ENCODE measurements around the gene TMEM123. TPM values are rescaled to one million over a fixed set of nuclear protein-coding genes. Genes with fewer than 3 reads are reported as not detected.

The TMEM123 gene
- total and polyA plus RNA-seq, 2 donors (not counting 3 experiments of a cell fraction or from before 2014, with no cell fraction given) = 201 to 257 TPM

GRCh38 chr11:102382384-102382783 is 70.2 kb downstream of the TMEM123 start:
- no peaks in the 10 kb centered on the region for H3K9me1 ChIP-seq (replicated peaks; ENCODE audit: control insufficient read depth, extremely low read depth, insufficient read depth, low read length)
- H3K9ac ChIP-seq (replicated peaks; ENCODE audit: extremely low read depth, insufficient read depth, low read length) = no peak overlapping the region
- H4K20me1 ChIP-seq (replicated peaks; ENCODE audit: control insufficient read depth, extremely low read depth, insufficient read depth, low read length) = no peaks in the 10 kb centered on the region
- no peak overlapping the region for H2AFZ ChIP-seq (ENCODE audit: low read depth, low read length)
- H3K36me3 ChIP-seq (ENCODE audit: control insufficient read depth in 2 of 2, extremely low read depth in 1 of 2, insufficient read depth in 2 of 2, low read length in 2 of 2) = peaks cover 2 to 8% of the 10 kb centered on the region in 2 experiments
- no peak for TF ChIP-seq POLR2A (IDR thresholded peaks at IDR 0.05; ENCODE audit: low read depth, low read length)
- peak; percentile 18 for TF ChIP-seq FOS (IDR thresholded peaks at IDR 0.05; ENCODE audit: borderline replicate concordance, insufficient read depth, low read length)
- no peak overlapping the region for H3K4me2 ChIP-seq (ENCODE audit: insufficient read depth, low read length)
- H3K27ac ChIP-seq (ENCODE audit: insufficient read depth, low read depth, low read length) = no peak overlapping the region
- H3K4me3 ChIP-seq (replicated peaks in 1 of 3; ENCODE audit: insufficient read depth in 1 of 3, low read depth in 1 of 3, low read length in 3 of 3) = no peak overlapping the region
- DNase-seq (ENCODE audit: low read depth, low spot score) = peak; percentile 80
- peaks cover 1% of the 10 kb centered on the region for H3K79me2 ChIP-seq (ENCODE audit: control insufficient read depth, insufficient read depth, low read length)
- dilution Hi-C loops (cut with MboI; ENCODE audit: extremely low pct_ligation_motif_present, low sequenced_read_pairs) = no loop called here
- POLR2A ChIA-PET = no interaction called here
- CTCF ChIA-PET = interaction anchor here (0.6 to 2.0 kb wide), 4 partner anchors 8 to 40 kb away, joined by 3 to 15 read pairs (median 5); no protein-coding TSS in a partner anchor
- no peaks in the 10 kb centered on the region for H3K9me3 ChIP-seq (replicated peaks; ENCODE audit: control insufficient read depth, insufficient read depth, low read length)
- peak; percentile 38 for FAIRE-seq
- intact Hi-C loops (cut with micrococcal nuclease) = no loop called here
- H3K4me1 ChIP-seq (ENCODE audit: control insufficient read depth, extremely low read depth, insufficient read depth, low read length) = peaks cover 41% of the 10 kb centered on the region
- BruUV-seq (replicated peaks) = no TSS peak
- no peaks in the 10 kb centered on the region for H3K27me3 ChIP-seq (ENCODE audit: control insufficient read depth in 2 of 2, insufficient read depth in 2 of 2, low read length in 2 of 2)

- dilution Hi-C loops (cut with MboI; ENCODE audit: extremely low pct_ligation_motif_present, low sequenced_read_pairs) = no loop called here
- TF ChIP-seq GATA2 (IDR thresholded peaks at IDR 0.05; ENCODE audit: insufficient read depth, insufficient read length, low read depth, low read length) (no peak), JUN (IDR thresholded peaks at IDR 0.05; ENCODE audit: borderline replicate concordance, insufficient read depth, insufficient read length, low read depth) (no peak), POLR2AphosphoS5 (IDR thresholded peaks at IDR 0.05; ENCODE audit: insufficient read depth, low read depth, low read length) (no peak), POLR2A (IDR thresholded peaks at IDR 0.05; ENCODE audit: low read depth, low read length) (no peak), MAX (IDR thresholded peaks at IDR 0.05; ENCODE audit: insufficient read depth, insufficient read length) (no peak), CTCF (IDR thresholded peaks at IDR 0.05; ENCODE audit: extremely low read depth in 1 of 2, insufficient read depth in 1 of 2, low read depth in 1 of 2, low read length in 2 of 2) (no peak), EZH2 (IDR thresholded peaks at IDR 0.05; ENCODE audit: borderline replicate concordance, low read depth, low read length, severe bottlenecking) (no peak), MYC (IDR thresholded peaks at IDR 0.05; ENCODE audit: low read depth, low read length) (no peak)
- Histone ChIP-seq H3K4me2 (ENCODE audit: insufficient read depth, low read length) (no peak overlapping the region), H3K79me2 (ENCODE audit: control insufficient read depth, insufficient read depth, low read length) (peaks cover 18% of the 10 kb centered on the region), H3K9me3 (replicated peaks; ENCODE audit: control insufficient read depth, insufficient read depth, low read length) (no peaks in the 10 kb centered on the region), H3K27ac (ENCODE audit: insufficient read depth, low read depth, low read length) (no peak overlapping the region), H3K36me3 (ENCODE audit: control insufficient read depth in 2 of 2, extremely low read depth in 1 of 2, insufficient read depth in 2 of 2, low read length in 2 of 2) (peaks cover 6 to 8% of the 10 kb centered on the region in 2 experiments), H3K9me1 (replicated peaks; ENCODE audit: control insufficient read depth, extremely low read depth, insufficient read depth, low read length) (no peaks in the 10 kb centered on the region), H3K9ac (replicated peaks; ENCODE audit: extremely low read depth, insufficient read depth, low read length) (no peak overlapping the region), H3K27me3 (ENCODE audit: control insufficient read depth in 2 of 2, insufficient read depth in 2 of 2, low read length in 2 of 2) (no peaks in the 10 kb centered on the region), H2AFZ (ENCODE audit: low read depth, low read length) (no peak overlapping the region), H4K20me1 (replicated peaks; ENCODE audit: control insufficient read depth, extremely low read depth, insufficient read depth, low read length) (no peaks in the 10 kb centered on the region), H3K4me3 (replicated peaks in 1 of 3; ENCODE audit: insufficient read depth in 1 of 3, low read depth in 1 of 3, low read length in 3 of 3) (no peak overlapping the region), H3K4me1 (ENCODE audit: control insufficient read depth, extremely low read depth, insufficient read depth, low read length) (peaks cover 23% of the 10 kb centered on the region)
- intact Hi-C loops (cut with micrococcal nuclease) = no loop called here
- CTCF ChIA-PET = interaction anchor here (1.1 to 1.3 kb wide), 2 partner anchors 12 to 37 kb away, joined by 3 to 6 read pairs; no protein-coding TSS in a partner anchor
- DNase-seq (ENCODE audit: low read depth, low spot score) (no peak), FAIRE-seq (no peak)
- POLR2A ChIA-PET = no interaction called here
- no TSS peak for BruUV-seq (replicated peaks)
Observed at GRCh38 chr11:102378818-102379217, 73.7 kb downstream of the TMEM123 start.
